ENCODE results near the gene AGAP3.

GRCh38 chr7:151193203-151193978 lies 107.1 kb downstream of the AGAP3 start:
- TF ChIP-seq CTCF (conservative IDR thresholded peaks at IDR 0.05; ENCODE audit: low read depth, low read length), result no peak
- TF ChIP-seq CEBPB (IDR thresholded peaks at IDR 0.05; ENCODE audit: low read depth, low read length), result no peak
